H9 (cell line): ENCODE data around the gene FHIP1B. TPM values are rescaled to one million over a fixed set of nuclear protein-coding genes. Genes with fewer than 3 reads are reported as not detected.

Source experiments
- DNase-seq: peaks from one replicate; pipeline ENCODE4 v3.0.0-alpha.2; 2017
- H2AFZ ChIP-seq: one replicate; pipeline ENCODE4 v1.6.1; 2013; ENCODE audit warnings: mild to moderate bottlenecking, low read length, control low read depth, moderate library complexity
- H2AK5ac ChIP-seq: 2 replicates; pipeline ENCODE4 v1.6.1; 2013; ENCODE audit warnings: low read length, control low read depth, mixed read lengths; ENCODE audit not compliant: insufficient read length
- H2BK120ac ChIP-seq: one replicate; pipeline ENCODE4 v1.6.1; 2013; ENCODE audit warnings: low read depth, mild to moderate bottlenecking, low read length, control low read depth, inconsistent platforms; ENCODE audit not compliant: poor library complexity, severe bottlenecking
- H2BK12ac ChIP-seq: 2 replicates; pipeline ENCODE4 v1.6.1; 2013; ENCODE audit warnings: low read length, control low read depth, mixed read lengths, low read depth; ENCODE audit not compliant: insufficient read length
- H2BK15ac ChIP-seq: 2 replicates; pipeline ENCODE4 v1.6.1; 2013; ENCODE audit warnings: low read depth, low read length, control low read depth
- H2BK20ac ChIP-seq: one replicate; pipeline ENCODE4 v1.6.1; 2013; ENCODE audit warnings: low read depth, mild to moderate bottlenecking, low read length, control low read depth, inconsistent platforms; ENCODE audit not compliant: poor library complexity, severe bottlenecking
- H2BK5ac ChIP-seq: 2 replicates; pipeline ENCODE4 v1.6.1; 2013; ENCODE audit warnings: low read length, control low read depth, mixed read lengths; ENCODE audit not compliant: insufficient read length
- H3K14ac ChIP-seq: 2 replicates; pipeline ENCODE4 v1.6.1; 2013; ENCODE audit warnings: low read length, control low read depth; ENCODE audit not compliant: insufficient read depth
- H3K18ac ChIP-seq: 2 replicates; pipeline ENCODE4 v1.6.1; 2013; ENCODE audit warnings: low read depth, mild to moderate bottlenecking, mixed read lengths, low read length, control low read depth; ENCODE audit not compliant: insufficient read length
- H3K23ac ChIP-seq: 2 replicates; pipeline ENCODE4 v1.6.1; 2013; ENCODE audit warnings: low read length, control low read depth, mixed read lengths, low read depth; ENCODE audit not compliant: insufficient read length
- H3K23me2 ChIP-seq: 2 replicates; pipeline ENCODE4 v1.6.1; 2013; ENCODE audit warnings: low read depth, mild to moderate bottlenecking, mixed read lengths, low read length, control low read depth; ENCODE audit not compliant: insufficient read length, poor library complexity, severe bottlenecking
- H3K27ac ChIP-seq: 2 replicates; pipeline ENCODE4 v1.5.1; 2013; ENCODE audit warnings: low read length, control low read depth, mixed read lengths, low read depth; ENCODE audit not compliant: insufficient read length
- H3K27me3 ChIP-seq: 2 replicates; pipeline ENCODE4 v1.6.1; 2013; ENCODE audit warnings: low read length, control low read depth, inconsistent platforms; ENCODE audit not compliant: insufficient read depth
- H3K4ac ChIP-seq: 2 replicates; pipeline ENCODE4 v1.6.1; 2013; ENCODE audit warnings: low read depth, mild to moderate bottlenecking, control low read depth, inconsistent platforms, low read length, moderate library complexity
- H3K4me1 ChIP-seq: 2 replicates; pipeline ENCODE4 v1.6.1; 2013; ENCODE audit warnings: low read length, control low read depth, inconsistent platforms; ENCODE audit not compliant: insufficient read depth
- H3K4me2 ChIP-seq: 2 replicates; pipeline ENCODE4 v1.6.1; 2013; ENCODE audit warnings: low read length, control low read depth, mixed read lengths; ENCODE audit not compliant: insufficient read length, insufficient read depth
- H3K56ac ChIP-seq: 2 replicates; pipeline ENCODE4 v1.6.1; 2013; ENCODE audit warnings: low read depth, mild to moderate bottlenecking, mixed read lengths, low read length, control low read depth; ENCODE audit not compliant: insufficient read length
- H3K79me1 ChIP-seq: 2 replicates; pipeline ENCODE4 v1.6.1; 2013; ENCODE audit warnings: low read depth, mild to moderate bottlenecking, moderate library complexity, low read length, control low read depth, inconsistent platforms; ENCODE audit not compliant: insufficient read depth, poor library complexity, severe bottlenecking
- H3K79me2 ChIP-seq: 2 replicates; pipeline ENCODE4 v1.6.1; 2013; ENCODE audit warnings: low read length, control low read depth, inconsistent platforms; ENCODE audit not compliant: insufficient read depth
- H3K9ac ChIP-seq: 2 replicates; pipeline ENCODE4 v1.6.1; 2013; ENCODE audit warnings: low read length, control low read depth, mixed read lengths; ENCODE audit not compliant: insufficient read length; ENCODE audit errors: extremely low read depth
- H3K9me3 ChIP-seq: one replicate; pipeline ENCODE4 v1.6.1; 2013; ENCODE audit warnings: low read depth, low read length, inconsistent platforms; ENCODE audit not compliant: control insufficient read depth
- H3T11ph ChIP-seq: one replicate; pipeline ENCODE4 v1.6.1; 2013; ENCODE audit warnings: mild to moderate bottlenecking, low read length, control low read depth, inconsistent platforms
- H4K20me1 ChIP-seq: one replicate; pipeline ENCODE4 v1.6.1; 2013; ENCODE audit not compliant: control insufficient read depth, insufficient read length, insufficient read depth
- H4K5ac ChIP-seq: 2 replicates; pipeline ENCODE4 v1.6.1; 2013; ENCODE audit warnings: low read depth, mild to moderate bottlenecking, mixed read lengths, low read length, control low read depth; ENCODE audit not compliant: insufficient read length
- H4K8ac ChIP-seq: replicated peaks from 2 replicates; pipeline ENCODE4 v1.6.1; 2013; ENCODE audit warnings: low read length, control low read depth, mixed read lengths, low read depth; ENCODE audit not compliant: insufficient read length
- H4K91ac ChIP-seq: 2 replicates; pipeline ENCODE4 v1.6.1; 2013; ENCODE audit warnings: low read depth, mild to moderate bottlenecking, moderate library complexity, mixed read lengths, low read length, control low read depth; ENCODE audit not compliant: insufficient read length
- H3K27ac Mint-ChIP-seq, 3 experiments: 2 replicates in 2 of 3; 3 replicates in 1 of 3; pipeline ENCODE4 v1.8.0; 2020 to 2021; ENCODE audit warnings: mixed read lengths in 3 of 3, mild to moderate bottlenecking in 1 of 3, moderate library complexity in 1 of 3
- H3K27me3 Mint-ChIP-seq: 2 replicates; pipeline ENCODE4 v1.8.0; 2021; ENCODE audit warnings: low read depth, mild to moderate bottlenecking, moderate library complexity, mixed read lengths
- H3K36me3 Mint-ChIP-seq, 3 experiments: 2 replicates in 2 of 3; 3 replicates in 1 of 3; pipeline ENCODE4 v1.8.0; 2020 to 2021; ENCODE audit warnings: low read depth in 3 of 3, mixed read lengths in 3 of 3; ENCODE audit not compliant: insufficient read depth in 1 of 3
- H3K4me1 Mint-ChIP-seq, 2 experiments: 2 replicates each; pipeline ENCODE4 v1.8.0; 2020; ENCODE audit warnings: mixed read lengths in 2 of 2
- H3K4me3 Mint-ChIP-seq, 2 experiments: 2 replicates in 1 of 2; 3 replicates in 1 of 2; pipeline ENCODE4 v1.8.0; 2020 to 2021; ENCODE audit warnings: mild to moderate bottlenecking in 2 of 2, mixed read lengths in 2 of 2, moderate library complexity in 1 of 2
- H3K9me3 Mint-ChIP-seq, 2 experiments: 2 replicates in 1 of 2; 3 replicates in 1 of 2; pipeline ENCODE4 v1.8.0; 2020; ENCODE audit warnings: mild to moderate bottlenecking in 2 of 2, mixed read lengths in 2 of 2, moderate library complexity in 1 of 2
- CTCF ChIP-seq: fragments of 200-600 bp; sonication (generic); conservative IDR thresholded peaks from 3 replicates; pipeline ENCODE4 v1.8.0; 2021; ENCODE audit warnings: antibody characterized with exemption, mild to moderate bottlenecking
- WGBS: extraction: QIAGEN DNeasy Blood & Tissue Kit; methylation state at CpG from one replicate; pipeline ENCODE4 v1.1.7; 2013; ENCODE audit warnings: missing lambda C conversion rate, low lambda C conversion rate, mixed read lengths; ENCODE audit not compliant: insufficient read length; ENCODE audit errors: extremely low coverage; 5-methylcytosine and 5-hydroxymethylcytosine counted together
- total RNA-seq: library from RNA; stranded (reverse); gene quantifications from 2 replicates; pipeline ENCODE4 v1.2.1, GENCODE V29; 2021

Gene FHIP1B
- total RNA-seq, 1 experiment from 2014 or later = 28.5 TPM

GRCh38 chr11:6248248-6248647 is 13.8 kb upstream of the FHIP1B start:
- no peaks in the 10 kb centered on the region for H3K27me3 ChIP-seq
- no peak overlapping the region for H2AFZ ChIP-seq
- no peaks in the 10 kb centered on the region for H3K79me2 ChIP-seq
- no peak overlapping the region for H4K8ac ChIP-seq
- H2BK5ac ChIP-seq = no peak overlapping the region
- no peak overlapping the region for H2BK12ac ChIP-seq
- no peak overlapping the region for H2BK20ac ChIP-seq
- H4K91ac ChIP-seq = no peak overlapping the region
- no peak overlapping the region for H3K56ac ChIP-seq
- Mint-ChIP-seq H3K27ac (no peak overlapping the region), H3K36me3 (no peaks in the 10 kb centered on the region), H3K4me3 (no peak overlapping the region), H3K27me3 (peaks cover 11% of the 10 kb centered on the region), H3K4me1 (peaks cover 14 to 16% of the 10 kb centered on the region in 2 experiments), H3K9me3 (no peaks in the 10 kb centered on the region; a peak in 1 of 5 replicates)
- H3K4me2 ChIP-seq = no peak overlapping the region
- H2BK120ac ChIP-seq = no peak overlapping the region
- H2AK5ac ChIP-seq = no peak overlapping the region
- no CpG with 5 or more reads among the region's 1 CpG for WGBS
- no peak overlapping the region for H2BK15ac ChIP-seq
- H3K23me2 ChIP-seq = no peaks in the 10 kb centered on the region
- H3K4me1 ChIP-seq = no peaks in the 10 kb centered on the region; the same call in 1 of the 2 replicates
- no peak overlapping the region for H3K18ac ChIP-seq
- DNase-seq = no peak
- H4K5ac ChIP-seq = no peak overlapping the region
- TF ChIP-seq CTCF = no peak
- no peak overlapping the region for H3K4ac ChIP-seq
- no peak overlapping the region for H3T11ph ChIP-seq
- H3K79me1 ChIP-seq = no peaks in the 10 kb centered on the region
- H3K23ac ChIP-seq = no peak overlapping the region
- H3K9me3 ChIP-seq = no peaks in the 10 kb centered on the region
- H3K9ac ChIP-seq = no peak overlapping the region
- H3K14ac ChIP-seq = no peak overlapping the region
- no peaks in the 10 kb centered on the region for H4K20me1 ChIP-seq
- H3K27ac ChIP-seq = no peak overlapping the region
